CD4-positive, alpha-beta T cell treated with Interleukin-1 beta for 1 hour (primary cell): Measurements from ENCODE around the gene EPX.
"Not testable (repeated sequence)": the region's sequence is repeated elsewhere in the genome, so short reads cannot be mapped to it uniquely, and the experiment has no call there.

Source experiments
- DNase-seq, 2 donors: peaks; one replicate each; pipeline ENCODE4 v3.0.0-alpha.2; 2020 to 2022

Gene EPX, protein sequence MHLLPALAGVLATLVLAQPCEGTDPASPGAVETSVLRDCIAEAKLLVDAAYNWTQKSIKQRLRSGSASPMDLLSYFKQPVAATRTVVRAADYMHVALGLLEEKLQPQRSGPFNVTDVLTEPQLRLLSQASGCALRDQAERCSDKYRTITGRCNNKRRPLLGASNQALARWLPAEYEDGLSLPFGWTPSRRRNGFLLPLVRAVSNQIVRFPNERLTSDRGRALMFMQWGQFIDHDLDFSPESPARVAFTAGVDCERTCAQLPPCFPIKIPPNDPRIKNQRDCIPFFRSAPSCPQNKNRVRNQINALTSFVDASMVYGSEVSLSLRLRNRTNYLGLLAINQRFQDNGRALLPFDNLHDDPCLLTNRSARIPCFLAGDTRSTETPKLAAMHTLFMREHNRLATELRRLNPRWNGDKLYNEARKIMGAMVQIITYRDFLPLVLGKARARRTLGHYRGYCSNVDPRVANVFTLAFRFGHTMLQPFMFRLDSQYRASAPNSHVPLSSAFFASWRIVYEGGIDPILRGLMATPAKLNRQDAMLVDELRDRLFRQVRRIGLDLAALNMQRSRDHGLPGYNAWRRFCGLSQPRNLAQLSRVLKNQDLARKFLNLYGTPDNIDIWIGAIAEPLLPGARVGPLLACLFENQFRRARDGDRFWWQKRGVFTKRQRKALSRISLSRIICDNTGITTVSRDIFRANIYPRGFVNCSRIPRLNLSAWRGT

DNA sequence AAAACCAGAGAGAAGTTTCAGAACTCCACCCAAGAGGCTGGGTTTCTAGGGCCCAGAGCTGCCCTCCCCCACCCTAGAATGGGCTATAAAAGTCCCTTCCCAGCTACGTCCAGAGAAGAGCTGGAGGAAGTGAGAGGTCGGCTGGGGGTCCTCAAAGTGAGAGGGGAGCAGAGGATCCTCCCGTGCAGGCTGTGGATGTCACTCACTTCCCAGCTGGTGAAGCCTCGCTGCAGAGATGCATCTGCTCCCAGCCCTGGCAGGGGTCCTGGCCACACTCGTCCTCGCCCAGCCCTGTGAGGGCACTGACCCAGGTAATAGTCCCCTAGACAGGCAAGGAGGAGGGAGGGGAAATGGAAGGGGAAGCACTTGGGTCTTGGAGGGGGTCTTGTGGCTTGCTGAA lies at the start of gene EPX:
Gene EPX (plus strand): TSS at position 115 of the 400 bp plus-strand sequence. CDS start 121 bp downstream, at position 236.
- DNase-seq, result no peak

- not testable (repeated sequence) for DNase-seq
Observed at GRCh38 chr17:58143335-58143734, 49.2 kb upstream of the EPX start.

GRCh38 chr17:58144801-58145200 lies 47.7 kb upstream of the EPX start:
- DNase-seq, result no peak

DNA sequence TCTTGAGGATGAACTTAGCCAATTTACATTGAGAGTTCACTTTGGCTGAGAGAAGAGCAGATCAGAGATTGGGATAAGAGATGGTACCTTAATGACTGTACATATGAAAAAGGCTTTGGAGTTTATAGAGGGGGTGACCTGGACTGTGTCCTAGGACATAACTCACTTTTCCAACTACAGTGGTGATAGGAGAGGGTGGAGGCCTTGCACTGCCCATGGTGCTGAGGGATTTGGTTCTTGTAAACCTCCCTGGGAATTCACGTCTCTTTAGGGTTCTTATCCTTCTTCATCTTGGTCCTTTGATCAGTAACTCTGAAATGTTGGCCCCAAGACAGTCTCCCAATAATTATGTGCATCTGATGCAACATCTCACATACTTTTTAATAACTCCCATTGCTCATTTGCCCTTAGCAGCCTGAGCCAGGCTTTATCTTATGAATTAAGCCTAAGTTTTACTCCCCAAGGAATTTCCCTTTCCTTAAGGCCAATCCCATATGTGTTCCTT lies 44.5 kb upstream of the EPX start, which contains the start of gene OR4D1:
Gene OR4D1 (plus strand): TSS at position 455 of the 505 bp plus-strand sequence. CDS start 6,770 bp downstream, outside the sequence.
- no peak for DNase-seq

DNA sequence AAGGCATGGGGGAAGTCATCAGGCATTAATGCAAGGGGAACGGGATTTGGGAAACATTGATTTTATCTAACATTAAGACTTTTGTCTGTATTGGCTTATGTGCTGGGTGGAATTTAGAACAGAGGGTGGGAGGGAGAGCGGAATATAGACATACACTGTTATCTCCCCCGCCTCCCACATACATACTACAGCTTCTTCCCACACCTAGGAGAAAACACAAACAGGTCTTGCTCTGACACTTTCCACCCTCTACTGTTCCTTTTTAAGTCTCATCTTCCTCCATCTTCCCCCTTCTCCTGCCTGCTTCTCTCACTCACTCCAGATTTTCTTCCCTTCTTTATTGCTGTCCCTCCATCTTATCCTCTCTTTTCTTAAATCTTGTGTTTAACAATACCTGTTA lies 43.9 kb upstream of the EPX start:
- no peak for DNase-seq

- no peak for DNase-seq
Observed at GRCh38 chr17:58150394-58150793, 42.1 kb upstream of the EPX start.

DNA sequence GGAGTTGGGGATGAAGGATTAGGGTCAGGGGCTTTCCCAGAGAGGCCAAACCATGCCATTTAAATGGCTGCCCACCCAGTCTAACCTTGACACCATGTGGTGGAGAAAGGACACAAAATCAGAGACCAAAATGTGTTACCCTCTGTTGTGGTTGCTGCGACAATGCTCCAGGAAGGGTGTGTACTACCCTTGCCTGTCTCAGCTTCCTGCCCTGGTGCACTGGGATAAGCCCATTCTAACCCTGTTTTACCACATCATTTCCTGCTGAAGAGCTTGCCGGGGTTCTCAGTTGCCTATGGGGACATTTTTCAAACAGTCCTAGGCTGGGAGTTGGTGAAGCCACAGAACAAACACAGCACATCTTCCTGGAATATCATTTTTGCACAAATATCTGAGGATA lies 39.5 kb upstream of the EPX start:
- peak; percentile 75 to 85 for DNase-seq

- no peak for DNase-seq
Observed at GRCh38 chr17:58153671-58154070, 38.9 kb upstream of the EPX start.

DNA sequence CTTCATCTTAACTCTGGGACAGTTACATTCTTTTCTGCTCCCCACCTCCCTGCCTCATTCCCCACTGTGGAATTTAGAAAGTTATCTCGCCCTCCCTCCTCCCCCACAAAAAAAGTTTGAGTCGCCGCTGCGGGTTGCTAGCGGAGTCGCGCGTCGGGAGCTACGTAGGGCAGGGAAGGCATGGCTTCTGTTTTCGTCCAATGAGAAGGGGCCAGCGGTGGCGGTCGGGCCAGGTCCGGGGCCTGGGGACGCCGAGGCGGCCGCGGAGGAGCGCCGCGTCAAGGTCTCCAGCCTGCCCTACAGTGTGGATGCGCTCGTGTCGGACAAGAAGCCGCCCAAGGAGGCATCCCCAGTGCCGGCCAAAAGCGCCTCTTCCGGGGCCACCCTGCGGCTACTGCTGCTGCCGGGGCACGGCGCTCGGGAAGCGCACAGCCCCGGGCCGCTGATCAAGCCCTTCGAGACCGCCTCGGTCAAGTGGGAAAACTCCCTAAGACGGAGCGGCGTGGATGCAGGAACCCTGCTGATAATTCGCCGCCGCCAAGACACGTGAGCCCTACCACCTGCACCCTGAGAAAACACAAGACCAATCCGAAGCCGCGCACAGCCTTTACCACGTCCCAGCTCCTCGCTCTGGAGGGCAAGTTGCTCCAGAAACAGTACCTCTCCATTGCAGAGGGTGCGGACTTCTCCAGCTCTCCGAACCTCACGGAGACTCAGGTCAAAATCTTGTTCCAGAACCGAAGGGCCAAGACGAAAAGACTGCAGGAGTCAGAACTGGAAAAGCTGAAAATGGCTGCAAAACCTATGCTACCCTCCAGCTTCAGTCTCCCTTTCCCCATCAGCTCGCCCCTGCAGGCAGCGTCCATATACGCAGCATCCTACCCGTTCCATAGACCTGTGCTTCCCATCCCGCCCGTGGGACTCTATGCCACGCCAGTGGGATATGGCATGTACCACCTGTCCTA lies 35.4 kb upstream of the EPX start:
- DNase-seq, result peak; percentile 56 to 71

- no peak for DNase-seq
Observed at GRCh38 chr17:58158181-58158580, 34.3 kb upstream of the EPX start.

DNA sequence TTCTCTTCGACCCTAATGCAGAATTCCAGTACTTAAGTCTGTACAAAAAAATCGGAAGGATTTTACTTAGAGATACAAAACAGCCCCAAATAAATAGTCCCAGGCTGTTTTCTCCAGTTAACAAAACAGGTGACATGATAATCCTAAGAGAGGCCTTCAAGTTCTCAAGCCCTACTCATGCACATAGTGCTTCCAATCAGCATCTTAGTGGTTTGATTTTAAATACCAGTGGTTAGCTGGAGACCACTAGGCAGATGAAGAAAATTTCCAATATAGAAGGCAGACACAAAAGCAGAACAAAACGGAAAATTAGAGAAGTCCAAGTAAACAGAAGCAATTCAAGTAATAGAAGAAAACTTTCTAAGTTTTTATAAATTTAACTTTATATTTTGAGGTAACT lies 31.0 kb upstream of the EPX start:
- DNase-seq, result no peak

- DNase-seq, result no peak
Observed at GRCh38 chr17:58165981-58166380, 26.5 kb upstream of the EPX start.

GRCh38 chr17:58166682-58167081 lies 25.8 kb upstream of the EPX start, which contains the start of gene OR4D2:
OR4D2 (plus strand) TSS chr17:58166982; CDS start chr17:58169656, 2,674 bp downstream.
- DNase-seq, result no peak

GRCh38 chr17:58170622-58171021 lies 21.9 kb upstream of the EPX start:
- DNase-seq, result peak in 1 of 2 donors; percentile 30

GRCh38 chr17:58172369-58173071 lies 20.0 kb upstream of the EPX start:
- peak; percentile 41 to 74 for DNase-seq

GRCh38 chr17:58174871-58175270 lies 17.7 kb upstream of the EPX start:
- DNase-seq, result no peak

GRCh38 chr17:58176200-58176599 lies 16.3 kb upstream of the EPX start:
- DNase-seq, result no peak

DNA sequence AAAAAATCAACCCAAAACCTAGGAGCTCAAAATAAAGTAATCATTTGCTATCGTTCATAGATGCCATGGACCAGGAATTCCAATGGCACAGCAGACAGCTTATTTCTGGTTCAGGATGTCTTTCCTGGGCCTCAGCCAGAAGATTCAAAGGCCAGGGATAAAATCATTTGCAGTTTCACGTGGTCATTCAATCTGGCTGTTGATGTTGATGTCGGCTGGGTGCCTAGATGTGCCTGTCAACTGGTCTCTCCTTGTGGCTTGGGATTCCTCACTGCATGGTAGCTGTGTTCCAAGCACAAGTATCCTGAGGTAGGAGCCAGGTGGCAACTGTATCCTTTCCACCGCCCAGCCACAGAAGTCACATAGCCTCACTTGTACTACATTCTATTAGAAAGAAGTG lies 10.7 kb upstream of the EPX start:
- DNase-seq, result no peak

DNA sequence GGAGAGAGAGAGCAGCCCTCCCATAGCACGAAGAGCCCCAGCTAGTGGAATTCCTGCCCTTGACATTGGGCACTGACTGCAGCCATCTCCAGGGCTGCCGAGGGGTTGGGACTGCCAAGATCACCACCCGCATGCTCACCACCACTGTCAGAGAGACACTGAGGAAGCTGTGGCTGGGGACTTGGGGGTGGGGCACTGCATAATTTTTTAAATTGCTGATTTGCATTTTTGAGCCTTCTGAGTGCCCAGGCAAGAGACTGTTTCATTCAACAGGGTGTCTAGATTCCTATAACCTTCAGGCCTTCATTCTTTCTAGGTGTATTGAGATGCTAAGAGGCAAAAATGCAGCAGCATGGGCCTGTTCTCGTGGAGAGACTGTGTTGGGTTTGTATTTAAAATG lies 9.0 kb upstream of the EPX start:
- DNase-seq, result no peak

- no peak for DNase-seq
Observed at GRCh38 chr17:58184308-58184985, 8.1 kb upstream of the EPX start.
